ENCODE measurements around the gene ZNF471.

DNA sequence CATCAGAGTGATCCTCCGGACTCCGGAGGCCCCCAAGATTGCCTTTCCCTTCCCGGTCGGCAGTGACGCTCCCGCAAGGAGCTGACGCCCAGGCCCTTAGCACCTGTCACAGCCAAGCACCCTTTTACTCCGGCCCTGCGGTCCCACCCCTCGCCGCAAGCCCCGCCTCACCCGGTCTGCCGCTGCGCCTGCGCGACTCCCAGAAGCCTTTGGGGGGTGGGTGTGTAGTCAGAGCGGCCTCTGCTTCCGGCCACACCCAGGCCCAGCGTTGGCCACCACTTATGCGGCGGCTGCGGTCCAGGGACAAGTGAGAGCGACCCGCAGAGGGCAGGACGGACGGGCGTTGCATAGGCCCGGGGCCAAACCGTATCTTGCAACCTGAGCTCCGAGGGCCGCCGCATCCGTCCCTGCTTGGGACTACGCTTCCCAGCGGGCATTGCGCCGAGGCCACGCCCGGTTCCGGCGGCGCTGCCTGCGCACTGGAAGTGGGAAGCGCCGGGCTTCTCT lies 30.7 kb downstream of the ZNF471 start:
- TF ChIP-seq, protein P1, sequence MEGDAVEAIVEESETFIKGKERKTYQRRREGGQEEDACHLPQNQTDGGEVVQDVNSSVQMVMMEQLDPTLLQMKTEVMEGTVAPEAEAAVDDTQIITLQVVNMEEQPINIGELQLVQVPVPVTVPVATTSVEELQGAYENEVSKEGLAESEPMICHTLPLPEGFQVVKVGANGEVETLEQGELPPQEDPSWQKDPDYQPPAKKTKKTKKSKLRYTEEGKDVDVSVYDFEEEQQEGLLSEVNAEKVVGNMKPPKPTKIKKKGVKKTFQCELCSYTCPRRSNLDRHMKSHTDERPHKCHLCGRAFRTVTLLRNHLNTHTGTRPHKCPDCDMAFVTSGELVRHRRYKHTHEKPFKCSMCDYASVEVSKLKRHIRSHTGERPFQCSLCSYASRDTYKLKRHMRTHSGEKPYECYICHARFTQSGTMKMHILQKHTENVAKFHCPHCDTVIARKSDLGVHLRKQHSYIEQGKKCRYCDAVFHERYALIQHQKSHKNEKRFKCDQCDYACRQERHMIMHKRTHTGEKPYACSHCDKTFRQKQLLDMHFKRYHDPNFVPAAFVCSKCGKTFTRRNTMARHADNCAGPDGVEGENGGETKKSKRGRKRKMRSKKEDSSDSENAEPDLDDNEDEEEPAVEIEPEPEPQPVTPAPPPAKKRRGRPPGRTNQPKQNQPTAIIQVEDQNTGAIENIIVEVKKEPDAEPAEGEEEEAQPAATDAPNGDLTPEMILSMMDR (conservative IDR thresholded peaks at IDR 0.05; ENCODE audit: low read depth, low read length) = no peak
- TF ChIP-seq EZH2 (IDR thresholded peaks at IDR 0.05; ENCODE audit: borderline replicate concordance, low read depth, low read length, poor library complexity, severe bottlenecking) = no peak
